Measurements from ENCODE around the gene ATRN.

The ATRN gene

GRCh38 chr20:3479759-3480615, 9.2 kb downstream of the ATRN start:
- POLR2A ChIA-PET: no interaction called here
- no peak overlapping the region for H3K4me3 ChIP-seq (ENCODE audit: low read depth, low read length)
- CTCF ChIA-PET: no interaction called here
- DNase-seq (ENCODE audit: low read depth, low spot score): no peak
- no peak for TF ChIP-seq CTCF (IDR thresholded peaks at IDR 0.05; ENCODE audit: insufficient read depth, low read length, missing control alignments)

- POLR2A ChIA-PET: interaction anchor here (1.2 kb wide), 1 partner anchor 13 kb away, joined by 3 read pairs; the partner anchor contains the start of gene ATRN
- no peak for TF ChIP-seq CTCF (IDR thresholded peaks at IDR 0.05; ENCODE audit: insufficient read depth, low read length, missing control alignments)
- H3K4me3 ChIP-seq (ENCODE audit: low read depth, low read length): no peak overlapping the region
- CTCF ChIA-PET: interaction anchor here (0.7 to 1.2 kb wide), 2 partner anchors 10 to 12 kb away, joined by 3 read pairs; no protein-coding TSS in a partner anchor
- no peak for DNase-seq (ENCODE audit: low read depth, low spot score)
Observed at GRCh38 chr20:3483309-3483708, 12.5 kb downstream of the ATRN start.

- no peak for TF ChIP-seq CTCF (IDR thresholded peaks at IDR 0.05; ENCODE audit: insufficient read depth, low read length, missing control alignments)
- DNase-seq (ENCODE audit: low read depth, low spot score): no peak
- POLR2A ChIA-PET: interaction anchor here (1.2 kb wide), 1 partner anchor 13 kb away, joined by 3 read pairs; the partner anchor contains the start of gene ATRN
- CTCF ChIA-PET: interaction anchor here (0.7 to 1.2 kb wide), 2 partner anchors 10 to 11 kb away, joined by 3 read pairs; no protein-coding TSS in a partner anchor
- H3K4me3 ChIP-seq (ENCODE audit: low read depth, low read length): no peak overlapping the region
Observed at GRCh38 chr20:3483784-3484183, 13.0 kb downstream of the ATRN start.

- ChIA-PET CTCF (no interaction called here), POLR2A (no interaction called here)
- H3K4me3 ChIP-seq (ENCODE audit: low read depth, low read length): no peak overlapping the region
- DNase-seq (ENCODE audit: low read depth, low spot score): no peak
- TF ChIP-seq CTCF (IDR thresholded peaks at IDR 0.05; ENCODE audit: insufficient read depth, low read length, missing control alignments): no peak
Observed at GRCh38 chr20:3485913-3486312, 15.1 kb downstream of the ATRN start.

- no peak overlapping the region for H3K4me3 ChIP-seq (ENCODE audit: low read depth, low read length)
- POLR2A ChIA-PET: no interaction called here
- TF ChIP-seq CTCF (IDR thresholded peaks at IDR 0.05; ENCODE audit: insufficient read depth, low read length, missing control alignments): no peak
- CTCF ChIA-PET: no interaction called here
- no peak for DNase-seq (ENCODE audit: low read depth, low spot score)
Observed at GRCh38 chr20:3486850-3487249, 16.0 kb downstream of the ATRN start.

GRCh38 chr20:3492669-3493068, 21.9 kb downstream of the ATRN start:
- H3K4me3 ChIP-seq (ENCODE audit: low read depth, low read length): no peak overlapping the region
- TF ChIP-seq CTCF (IDR thresholded peaks at IDR 0.05; ENCODE audit: insufficient read depth, low read length, missing control alignments): no peak
- no peak for DNase-seq (ENCODE audit: low read depth, low spot score)
- ChIA-PET CTCF (no interaction called here), POLR2A (no interaction called here)
